CD4-positive, alpha-beta T cell treated with Interleukin-15 for 4 hours (primary cell): ENCODE measurements around the gene TNFAIP2.
A peak's percentile ranks its signal among the peaks of the same experiment; 100 is the strongest.
"Not testable (repeated sequence)": the region's sequence is repeated elsewhere in the genome, so short reads cannot be mapped to it uniquely, and the experiment has no call there.

Source experiments
- DNase-seq: peaks from one replicate; pipeline ENCODE4 v3.0.0-alpha.2; 2020; ENCODE audit warnings: low spot score

TNFAIP2 gene

DNA sequence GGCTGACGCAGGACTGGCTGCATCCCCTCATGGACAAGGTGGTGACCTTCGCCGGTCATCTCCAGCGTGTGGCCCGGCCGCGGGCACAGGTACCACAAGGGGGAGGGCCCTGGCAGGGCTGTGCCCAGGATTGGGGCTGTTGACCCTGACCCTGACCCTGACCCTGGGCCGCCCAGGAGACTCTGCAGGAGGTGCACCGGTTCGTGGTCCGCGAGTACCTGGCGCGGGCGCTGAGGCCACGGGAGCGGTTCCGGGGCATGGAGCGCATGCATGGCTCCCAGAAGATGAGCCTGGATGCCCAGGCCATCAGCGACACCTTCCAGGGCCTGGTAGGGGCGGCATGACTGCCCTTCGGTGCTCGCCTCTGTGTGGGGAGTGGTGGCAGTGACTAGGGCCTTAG is 15.8 kb upstream of the TNFAIP2 start:
- DNase-seq: no peak

DNA sequence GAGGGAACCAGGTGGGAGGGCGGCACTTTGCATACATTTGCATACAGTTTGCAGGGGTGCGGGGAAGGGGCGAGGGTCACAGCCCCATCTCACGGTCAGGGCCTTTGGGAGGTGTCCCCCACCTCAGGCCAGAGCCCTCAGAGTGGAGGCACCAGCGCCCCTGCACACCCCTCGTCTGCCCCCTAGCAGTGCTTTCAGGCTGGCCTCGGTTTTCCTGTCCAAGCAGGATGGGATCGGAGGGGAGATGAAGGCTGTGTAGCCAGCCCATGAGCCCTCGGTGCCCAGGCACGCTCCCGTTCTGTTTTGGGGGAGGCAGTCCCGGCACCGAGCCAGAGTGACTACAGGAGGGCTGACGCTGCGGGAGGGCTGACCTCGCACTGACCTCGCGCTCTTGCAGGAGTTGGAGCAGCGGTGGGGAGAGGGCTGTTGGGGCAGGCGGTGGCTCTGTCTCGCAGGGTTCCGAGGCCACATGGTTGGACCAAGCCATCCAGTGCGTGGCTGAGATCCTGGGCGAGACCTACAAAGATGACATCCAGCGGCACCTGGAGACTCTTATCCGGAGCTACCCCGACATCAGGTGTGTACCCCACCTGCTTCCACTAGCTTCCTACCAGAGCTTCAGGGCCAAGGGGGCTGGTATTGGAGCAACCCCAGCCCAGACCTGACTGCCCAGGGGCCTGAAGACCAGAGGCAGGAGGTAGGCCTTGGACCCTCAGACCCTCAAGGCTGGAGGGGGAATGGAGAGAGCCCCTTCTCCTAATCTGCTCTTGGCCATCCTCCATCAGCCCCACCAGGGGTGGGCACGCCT is 15.1 kb upstream of the TNFAIP2 start:
- DNase-seq: no peak

DNA sequence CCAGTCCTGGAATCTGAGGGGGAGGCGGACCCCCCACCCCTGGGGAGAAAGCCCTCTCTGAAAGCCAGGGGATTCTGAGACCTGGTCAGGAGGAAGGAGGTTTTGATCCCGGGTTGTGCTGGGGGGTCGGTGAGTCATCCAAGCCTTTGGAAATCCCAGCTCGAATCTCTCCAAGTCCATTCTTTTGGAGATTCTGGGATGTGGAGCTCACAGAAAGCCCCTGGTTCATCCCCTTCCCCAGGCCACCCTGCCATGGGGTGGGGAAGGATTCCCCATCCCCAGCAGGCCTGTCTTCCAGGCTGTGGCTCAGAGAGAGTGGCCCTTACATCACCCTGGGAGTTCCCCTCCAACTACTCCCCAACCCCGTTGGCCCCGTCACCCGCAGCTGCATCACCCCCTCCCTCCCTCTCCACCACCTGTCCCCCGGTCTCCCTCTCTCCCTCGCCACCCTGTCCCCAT is 14.5 kb upstream of the TNFAIP2 start:
- DNase-seq: no peak

DNA sequence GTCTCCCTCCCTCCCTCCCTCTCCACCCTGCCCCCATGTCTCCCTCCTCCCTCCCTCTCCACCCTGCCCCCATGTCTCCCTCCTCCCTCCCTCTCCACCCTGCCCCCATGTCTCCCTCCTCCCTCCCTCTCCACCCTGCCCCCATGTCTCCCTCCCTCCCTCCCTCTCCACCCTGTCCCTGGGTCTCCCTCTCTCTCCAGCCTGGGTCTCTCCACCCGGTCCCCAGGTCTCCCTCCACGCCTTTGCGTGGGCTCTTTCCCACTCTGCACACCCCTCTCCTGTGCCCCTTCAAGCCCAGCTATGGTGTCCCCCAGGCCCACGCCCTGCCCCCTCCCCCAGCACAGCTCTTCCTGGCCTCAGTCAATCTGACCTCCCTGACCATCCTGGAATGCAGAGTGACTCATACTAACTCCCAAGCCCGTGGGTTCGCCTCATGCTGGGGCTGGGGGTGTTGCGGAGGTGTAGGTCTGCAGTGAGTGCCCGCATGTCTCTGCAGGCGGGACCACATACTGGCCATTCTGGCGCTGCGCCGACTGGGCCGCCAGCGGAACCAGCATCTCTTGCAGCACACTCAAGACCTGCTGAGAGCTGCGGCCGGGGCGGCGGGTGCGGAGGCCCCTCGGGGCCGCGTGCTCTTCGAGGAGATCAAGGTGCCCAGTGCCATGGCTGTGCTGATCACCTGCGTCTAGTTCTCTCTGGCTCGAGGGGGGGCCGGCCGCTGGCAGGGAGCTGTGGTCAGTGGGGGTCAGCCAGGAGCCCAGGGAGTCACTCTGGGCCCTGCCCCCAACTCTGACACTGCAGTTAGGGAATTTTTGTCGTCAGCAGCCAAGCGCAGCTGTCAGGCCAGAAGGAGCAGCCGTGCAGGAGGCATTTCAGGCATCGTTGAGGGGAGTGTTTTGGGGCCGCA is 13.5 kb upstream of the TNFAIP2 start:
- no peak for DNase-seq

DNA sequence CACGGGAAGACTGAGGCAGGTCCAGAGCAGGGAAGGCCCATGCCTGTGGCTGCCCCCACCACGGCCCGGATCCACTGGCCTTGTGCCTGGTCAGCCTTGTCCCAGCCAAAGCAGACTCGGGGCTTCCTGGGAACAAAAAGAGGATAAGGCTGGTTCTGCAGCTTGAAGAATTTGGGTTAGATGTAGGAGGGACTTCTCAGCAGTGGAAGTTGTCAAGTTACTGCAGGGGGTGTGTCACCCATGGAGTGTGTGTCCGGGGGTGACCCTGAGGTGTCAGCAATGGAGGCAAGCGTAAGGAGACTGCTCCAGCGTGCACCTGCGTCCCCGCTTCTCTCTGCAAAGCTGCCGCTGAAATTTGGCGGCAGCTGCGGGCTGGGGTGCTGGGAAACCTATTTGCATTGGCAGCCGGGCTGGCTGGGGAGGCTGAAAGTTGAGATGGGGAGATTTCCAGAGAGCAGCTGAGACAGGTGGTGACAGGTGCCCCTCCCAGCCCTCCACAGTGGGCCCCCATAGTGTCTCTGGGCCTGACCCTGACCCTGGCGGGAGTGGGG is 12.5 kb upstream of the TNFAIP2 start:
- no peak for DNase-seq

DNA sequence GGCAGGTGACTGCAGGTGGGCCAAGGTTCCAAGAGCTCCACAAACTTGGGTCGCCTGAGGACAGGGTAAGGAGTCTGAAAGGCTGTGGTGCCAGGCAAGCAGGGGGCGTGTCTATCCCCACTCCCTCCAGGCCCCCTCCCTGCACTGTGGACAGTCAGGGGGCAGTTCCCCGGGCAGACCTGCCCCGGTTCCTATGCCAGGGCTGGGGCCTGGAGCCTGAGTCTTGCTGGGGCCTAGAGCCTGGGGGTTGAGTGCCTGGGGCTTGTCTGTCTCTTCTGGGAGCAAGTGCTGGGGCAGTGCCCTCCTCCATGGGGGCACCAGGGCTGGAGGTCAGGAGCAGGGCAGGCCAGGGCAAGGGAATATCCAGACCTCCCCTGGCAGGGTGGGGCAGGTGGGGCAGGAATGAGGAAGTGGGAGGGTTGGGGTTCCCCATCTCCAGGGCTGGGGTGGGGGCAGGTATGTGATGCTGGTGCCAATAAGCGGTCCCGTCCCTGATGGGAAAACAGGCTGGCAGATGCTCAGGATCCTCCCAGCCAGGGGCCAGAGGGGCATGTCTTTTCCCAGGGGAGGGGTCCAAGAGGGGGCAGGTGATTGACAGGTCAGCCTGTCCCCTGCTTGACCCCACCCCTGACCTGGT is 11.9 kb upstream of the TNFAIP2 start:
- no peak for DNase-seq

DNA sequence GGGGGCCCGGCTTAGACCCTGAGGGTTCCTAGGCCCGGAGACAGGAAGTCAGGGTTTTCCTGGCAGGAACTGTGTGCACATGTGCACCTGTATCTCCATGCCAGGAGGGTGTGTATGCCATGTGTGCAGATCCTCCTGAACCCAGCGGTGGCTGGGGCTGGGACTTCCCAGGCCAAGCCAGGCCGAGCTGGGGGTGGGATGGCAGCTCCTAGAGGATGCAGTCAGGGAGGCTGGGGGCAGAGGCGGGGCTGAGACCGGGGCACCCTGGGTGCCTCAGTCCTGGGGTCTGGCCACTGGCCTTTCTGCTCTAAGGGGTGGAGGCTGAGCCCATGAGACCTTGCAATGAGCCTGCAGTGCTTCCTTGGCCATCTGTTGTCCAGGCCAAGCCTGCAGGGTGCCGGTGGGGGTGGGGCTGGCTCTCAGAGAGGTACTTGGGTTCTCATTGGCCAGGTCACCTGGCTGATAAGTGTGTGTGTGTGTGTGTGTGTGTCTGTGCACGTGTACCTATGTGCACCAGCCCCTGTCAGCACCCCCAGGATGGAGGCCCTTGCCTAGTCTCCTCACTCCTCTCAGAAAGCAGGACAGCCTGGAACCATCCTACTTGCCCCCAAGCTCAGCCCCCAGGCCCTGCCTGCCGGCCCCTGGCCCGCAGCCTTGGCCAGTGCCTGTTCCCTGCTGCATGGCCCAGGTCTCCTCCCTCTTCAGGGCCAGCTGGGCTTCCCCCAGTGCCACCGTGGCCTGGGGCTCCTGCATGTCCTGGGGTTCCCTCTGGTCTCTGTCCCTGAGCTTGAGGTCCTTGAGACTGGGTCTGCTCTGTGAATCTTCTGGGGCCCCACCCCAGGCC is 10.6 kb upstream of the TNFAIP2 start:
- DNase-seq: no peak

DNA sequence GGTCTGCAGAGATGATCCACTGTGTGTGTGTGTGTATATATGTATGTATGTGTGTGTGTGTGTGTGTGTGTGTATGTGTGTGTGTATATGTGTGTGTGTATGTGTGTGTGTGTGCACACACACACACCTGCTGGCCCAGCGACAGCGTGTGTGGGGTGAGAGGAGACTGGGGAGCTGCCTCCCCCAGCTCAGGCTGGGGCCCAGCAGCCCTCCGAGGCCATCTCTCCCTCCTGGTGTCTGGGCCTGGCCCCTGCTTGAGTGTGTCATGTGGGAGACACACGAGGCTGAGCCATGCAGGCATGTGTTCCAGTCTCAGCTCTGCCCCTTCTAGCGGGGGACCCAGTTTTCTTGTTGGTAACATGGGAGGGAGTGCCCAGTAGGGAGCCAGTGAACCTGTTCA is 10.0 kb upstream of the TNFAIP2 start:
- no peak for DNase-seq

DNA sequence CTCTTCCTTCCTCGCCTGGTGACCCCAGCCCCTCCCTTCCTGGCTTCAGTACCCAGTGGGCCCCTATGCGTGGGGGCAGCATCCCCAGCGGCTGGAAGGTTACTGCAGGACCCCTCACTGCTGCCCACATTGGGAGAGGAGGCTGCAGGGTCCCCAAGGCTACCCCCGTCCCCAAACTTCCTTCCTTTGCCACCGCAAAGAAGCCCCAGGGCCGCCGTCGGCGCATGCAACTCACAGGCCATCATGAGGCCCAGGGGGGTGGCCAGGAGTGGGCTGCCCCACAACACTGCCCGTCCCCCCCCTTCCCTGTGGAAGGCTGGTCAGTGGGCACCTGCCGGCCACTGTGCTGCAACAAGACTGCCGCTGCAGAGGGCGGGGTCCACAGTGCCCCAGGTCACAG is 9.5 kb upstream of the TNFAIP2 start:
- no peak for DNase-seq

DNA sequence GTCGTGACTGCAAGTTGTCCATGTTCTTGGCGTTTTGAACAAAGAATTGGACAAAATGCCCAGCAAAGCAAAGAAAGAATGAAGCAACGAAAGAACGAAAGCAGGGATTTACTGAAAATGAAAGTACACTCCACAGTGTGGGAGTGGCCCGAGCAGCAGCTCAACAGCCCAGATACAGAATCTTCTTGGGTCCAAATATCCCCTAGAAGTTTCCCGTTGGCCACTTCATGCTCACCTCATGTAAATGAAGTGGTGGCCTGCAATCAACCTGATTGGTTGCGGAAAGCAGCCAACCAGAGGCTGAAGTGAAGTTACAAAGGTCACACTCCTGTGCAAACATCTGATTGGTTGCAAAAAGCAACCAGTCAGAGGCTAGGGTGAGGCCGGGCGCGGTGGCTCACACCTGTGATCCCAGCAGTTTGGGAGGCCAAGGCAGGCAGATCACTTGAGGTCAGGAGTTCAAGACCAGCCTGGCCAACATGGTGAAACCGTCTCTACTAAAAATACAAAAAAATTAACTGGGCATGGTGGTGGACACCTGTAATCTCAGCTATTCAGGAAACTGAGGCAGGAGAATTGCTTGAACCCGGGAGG is 8.1 kb upstream of the TNFAIP2 start:
- not testable (repeated sequence) for DNase-seq

DNA sequence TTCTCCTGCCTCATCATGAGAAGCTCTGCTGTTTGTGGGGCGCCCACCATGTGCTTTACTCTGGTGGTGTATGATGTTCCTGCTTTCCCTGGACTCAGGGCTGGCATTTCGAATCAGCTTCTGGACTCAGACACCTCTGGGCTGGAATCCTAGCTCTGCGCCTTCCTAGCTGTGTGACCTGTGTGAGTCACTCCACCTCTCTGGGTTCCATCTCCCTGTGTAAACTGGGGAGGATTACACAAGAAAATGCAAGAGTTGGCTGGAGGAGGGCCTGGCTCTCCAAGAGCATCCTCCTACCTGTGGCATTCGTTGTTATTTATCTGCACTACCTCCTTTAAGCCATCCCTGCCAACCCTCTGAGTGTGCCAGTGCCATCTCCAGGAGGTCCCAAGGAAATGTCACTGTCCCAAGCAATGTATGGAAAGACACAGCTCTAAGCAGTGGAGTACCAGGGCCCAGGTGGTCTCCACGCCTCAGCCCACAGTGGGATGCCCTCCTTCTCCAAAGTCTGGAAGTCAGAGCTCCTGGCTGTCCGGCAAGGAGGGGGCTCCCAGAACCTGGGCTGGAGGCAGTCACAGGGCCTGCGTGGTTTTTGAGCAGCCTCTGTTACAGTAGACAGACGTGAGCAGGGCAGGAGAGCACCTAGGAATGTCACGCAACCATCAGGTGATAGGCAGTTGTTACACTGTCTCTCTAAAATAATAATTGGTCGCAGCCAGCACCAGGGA is 7.3 kb upstream of the TNFAIP2 start:
- no peak for DNase-seq

DNA sequence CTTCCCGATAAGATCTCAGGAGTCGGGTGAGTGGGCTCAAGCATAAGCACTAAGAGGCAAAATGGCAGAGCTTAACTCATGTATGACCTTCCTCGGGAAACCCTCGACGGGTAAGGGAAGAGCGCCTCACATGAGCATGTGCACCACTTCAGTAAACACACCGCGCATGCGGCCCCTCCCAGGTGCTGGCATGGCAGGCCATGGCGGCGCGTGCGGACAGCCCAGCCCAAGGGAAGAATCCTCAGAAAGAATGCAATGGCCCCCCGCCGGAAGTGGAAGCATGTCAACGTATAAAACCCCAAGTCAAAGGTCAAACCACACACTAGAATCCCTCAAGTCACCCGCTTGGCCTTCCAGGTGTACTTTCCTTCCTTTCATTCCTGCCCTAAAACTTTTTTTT is 6.6 kb upstream of the TNFAIP2 start:
- DNase-seq: no peak

DNA sequence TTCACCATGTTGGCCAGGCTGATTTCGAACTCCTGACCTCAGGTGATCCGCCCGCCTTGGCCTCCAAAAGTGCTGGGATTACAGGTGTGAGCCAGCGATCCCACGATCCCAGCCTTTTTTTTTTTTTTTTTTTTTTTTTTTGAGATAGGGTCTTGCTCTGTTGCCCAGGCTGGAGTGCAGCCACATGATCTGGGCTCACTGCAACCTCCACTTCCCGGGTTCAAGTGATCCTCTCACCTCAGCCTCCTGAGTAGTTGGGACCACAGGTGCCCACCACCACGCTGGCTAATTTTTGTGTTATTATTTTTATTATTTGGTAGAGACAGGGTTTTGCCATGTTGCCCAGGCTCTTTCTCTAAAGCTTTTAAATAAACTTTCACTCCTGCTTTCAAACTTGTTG is 5.8 kb upstream of the TNFAIP2 start:
- not testable (repeated sequence) for DNase-seq

DNA sequence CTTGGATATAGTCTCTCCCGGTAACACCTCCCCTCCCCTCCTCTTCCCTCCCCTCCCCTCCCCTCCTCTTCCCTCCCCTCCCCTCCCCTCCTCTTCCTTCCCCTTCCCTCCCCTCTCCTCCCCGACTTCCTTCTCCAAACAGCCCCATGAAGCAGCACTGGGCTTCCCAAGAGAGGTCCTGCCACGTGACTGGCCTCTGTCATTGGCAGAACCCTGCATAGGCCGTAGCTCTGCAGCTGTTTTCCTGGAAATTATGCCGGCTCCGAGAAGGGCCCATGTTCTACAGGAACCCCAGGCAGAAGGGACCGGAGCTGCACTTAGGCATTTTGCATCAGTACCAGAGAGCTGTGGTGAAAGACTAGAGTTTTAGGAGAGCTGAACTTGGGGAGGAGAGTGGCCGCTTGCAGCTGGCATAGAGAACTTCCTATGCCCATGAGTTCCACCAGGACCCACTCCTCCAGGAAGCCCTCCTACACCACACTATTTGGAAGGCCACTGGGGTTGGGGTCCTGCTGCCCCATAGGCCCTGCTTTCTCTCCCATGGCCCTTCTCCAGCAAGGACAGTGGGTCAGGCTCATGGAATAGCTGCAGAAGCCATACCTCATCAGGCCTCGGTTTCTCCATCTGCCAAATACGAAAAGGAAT is 5.1 kb upstream of the TNFAIP2 start:
- no peak for DNase-seq

DNA sequence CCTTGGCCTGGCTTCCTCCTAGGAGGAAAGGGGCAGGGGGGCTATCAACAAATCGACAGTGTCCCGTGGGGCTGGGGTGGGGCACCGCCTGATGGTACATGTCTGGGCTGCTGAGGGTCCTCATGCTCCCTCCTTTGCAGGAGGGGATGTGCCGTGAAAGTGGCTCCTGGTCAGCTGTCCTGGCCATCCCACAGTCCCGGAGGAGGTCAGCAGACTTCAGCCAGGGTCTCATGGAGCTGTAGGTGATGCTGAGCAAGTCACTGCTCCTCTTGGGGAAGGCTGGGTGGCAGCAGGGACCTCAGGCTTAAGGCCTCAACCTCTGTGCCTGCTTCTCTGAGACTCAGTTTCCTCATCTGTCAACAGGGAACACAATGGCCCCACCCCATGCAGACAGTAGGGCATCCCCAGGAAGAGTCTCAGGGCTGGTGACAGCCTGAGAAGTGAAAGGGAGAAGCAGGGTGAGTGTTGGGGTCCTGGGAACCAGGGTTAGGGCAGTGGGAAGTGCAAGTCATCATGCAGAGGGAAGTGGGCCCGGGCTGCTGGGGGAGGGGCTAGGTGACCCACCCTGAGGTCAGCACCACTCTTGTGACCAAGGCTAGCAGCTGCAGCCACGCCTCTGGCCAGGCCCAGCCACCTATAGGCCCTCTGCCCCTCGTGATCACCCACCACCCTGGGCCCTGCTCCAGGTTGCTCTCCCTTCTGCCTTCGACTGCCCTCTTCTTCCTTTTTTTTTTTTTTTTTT is 4.4 kb upstream of the TNFAIP2 start:
- peak; percentile 10 for DNase-seq

DNA sequence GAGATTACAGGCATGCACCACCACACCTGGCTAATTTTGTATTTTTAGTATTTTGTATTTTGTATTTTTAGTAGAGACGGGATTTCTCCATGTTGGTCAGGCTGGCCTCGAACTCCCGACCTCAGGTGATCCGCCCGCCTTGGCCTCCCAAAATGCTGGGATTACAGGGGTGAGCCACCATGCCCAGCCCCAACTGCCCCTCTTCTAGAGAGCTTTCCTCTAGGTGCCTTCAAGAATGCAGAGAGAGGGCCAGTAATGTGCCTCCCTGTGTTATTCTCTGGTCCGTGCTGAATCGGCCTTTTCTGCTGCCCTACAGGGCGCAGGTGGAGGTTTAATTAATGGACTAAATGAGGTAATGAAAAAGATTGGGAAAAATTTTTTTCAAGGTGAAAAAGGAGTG is 3.7 kb upstream of the TNFAIP2 start:
- DNase-seq: not testable (repeated sequence)

DNA sequence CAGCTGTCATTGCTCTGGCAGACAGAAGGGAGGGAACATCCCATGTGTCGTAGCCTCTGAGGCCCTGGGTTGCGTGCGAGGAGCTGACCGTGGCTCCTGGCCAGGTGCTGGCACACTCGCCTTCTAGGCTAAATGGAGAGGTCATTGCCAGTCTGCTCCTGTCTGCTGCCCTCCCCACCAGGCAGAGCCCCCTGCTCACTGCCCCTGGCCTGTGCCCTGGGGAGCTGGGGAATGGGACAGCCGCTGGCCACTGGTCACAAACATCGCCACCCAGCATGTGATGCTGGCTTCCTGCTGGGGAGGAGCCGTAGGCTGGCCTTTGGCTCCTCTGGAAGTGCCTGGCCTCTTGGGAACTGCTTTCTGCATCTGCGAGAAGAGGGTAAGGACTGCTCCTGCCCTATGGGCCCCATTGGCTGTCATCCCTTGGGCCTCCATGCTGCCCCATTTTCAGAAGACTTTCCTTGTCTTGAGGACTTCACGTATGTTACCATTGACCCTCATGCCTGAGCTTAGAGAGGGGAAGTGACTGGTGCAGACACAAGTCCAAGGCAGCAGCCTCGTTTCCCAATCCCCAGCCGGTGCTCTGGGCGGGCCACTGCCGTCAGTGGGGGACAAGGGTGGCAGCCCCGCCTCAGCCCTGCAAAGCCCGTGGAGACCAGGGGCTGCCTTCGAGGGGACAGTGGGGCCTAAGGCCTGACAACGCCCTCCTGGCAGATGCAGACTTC is 2.0 kb upstream of the TNFAIP2 start:
- DNase-seq: no peak

DNA sequence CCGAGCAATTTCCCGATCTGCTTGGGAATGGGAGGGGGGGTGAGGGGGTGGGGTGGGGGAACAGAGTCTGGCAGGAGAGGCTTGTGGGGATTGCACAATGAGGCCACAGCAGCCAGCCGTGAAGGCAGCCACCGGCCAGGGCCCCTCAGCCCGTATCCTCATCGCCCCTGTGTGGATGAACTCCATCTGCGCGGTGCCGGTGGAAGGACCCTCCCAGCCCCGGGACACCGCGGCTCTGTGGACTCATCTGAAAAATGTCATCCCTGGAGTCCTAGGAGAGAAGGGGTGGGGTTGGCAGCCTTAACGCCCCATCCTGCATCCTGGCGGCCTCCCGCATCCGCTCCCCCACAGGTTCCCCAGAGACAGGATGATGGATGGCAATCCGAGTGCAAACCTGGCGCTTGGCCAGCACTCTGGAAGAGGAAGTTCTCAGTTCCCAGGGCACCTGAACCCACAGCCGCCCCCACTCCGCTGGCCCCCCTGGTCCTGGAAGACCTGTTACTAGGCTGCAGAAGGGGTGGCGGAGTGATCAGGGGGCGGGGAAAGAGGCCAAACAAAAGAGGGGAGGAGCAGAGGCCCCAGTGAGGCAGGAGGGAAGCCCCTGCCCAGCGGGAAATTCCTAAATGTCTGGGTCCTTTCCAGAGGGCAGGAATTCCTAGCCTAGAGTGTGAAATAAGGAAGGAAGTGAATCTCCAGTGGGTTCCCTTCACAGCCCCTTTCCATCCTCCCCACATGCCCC is 1.2 kb upstream of the TNFAIP2 start:
- no peak for DNase-seq
